ENCODE data around the gene PEX14. TPM values are rescaled to one million over a fixed set of nuclear protein-coding genes. Genes with fewer than 3 reads are reported as not detected.

Gene PEX14
- total RNA-seq, 1 experiment from 2014 or later: 29.3 TPM

DNA sequence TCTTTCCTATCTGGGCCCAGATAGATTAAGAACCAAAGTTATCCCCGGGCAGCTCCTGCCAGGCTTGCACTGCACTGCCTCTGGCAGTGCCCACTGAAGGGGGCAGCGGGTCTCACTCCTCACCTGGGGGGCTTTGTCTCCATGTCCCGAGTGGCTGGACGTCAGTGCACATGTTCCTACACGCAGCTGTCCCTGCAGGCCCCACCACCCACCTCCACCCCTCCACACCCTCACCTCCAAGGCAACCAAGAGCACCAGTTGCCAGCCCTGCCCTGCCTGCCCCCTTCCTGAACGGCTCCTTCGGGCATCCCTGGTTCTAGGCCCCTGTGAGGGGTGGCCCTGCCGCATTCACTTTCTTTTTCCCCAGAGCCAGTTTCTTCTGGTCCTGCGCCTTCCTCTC, 147.2 kb downstream of the PEX14 start (continued):
- TF ChIP-seq, protein P1, sequence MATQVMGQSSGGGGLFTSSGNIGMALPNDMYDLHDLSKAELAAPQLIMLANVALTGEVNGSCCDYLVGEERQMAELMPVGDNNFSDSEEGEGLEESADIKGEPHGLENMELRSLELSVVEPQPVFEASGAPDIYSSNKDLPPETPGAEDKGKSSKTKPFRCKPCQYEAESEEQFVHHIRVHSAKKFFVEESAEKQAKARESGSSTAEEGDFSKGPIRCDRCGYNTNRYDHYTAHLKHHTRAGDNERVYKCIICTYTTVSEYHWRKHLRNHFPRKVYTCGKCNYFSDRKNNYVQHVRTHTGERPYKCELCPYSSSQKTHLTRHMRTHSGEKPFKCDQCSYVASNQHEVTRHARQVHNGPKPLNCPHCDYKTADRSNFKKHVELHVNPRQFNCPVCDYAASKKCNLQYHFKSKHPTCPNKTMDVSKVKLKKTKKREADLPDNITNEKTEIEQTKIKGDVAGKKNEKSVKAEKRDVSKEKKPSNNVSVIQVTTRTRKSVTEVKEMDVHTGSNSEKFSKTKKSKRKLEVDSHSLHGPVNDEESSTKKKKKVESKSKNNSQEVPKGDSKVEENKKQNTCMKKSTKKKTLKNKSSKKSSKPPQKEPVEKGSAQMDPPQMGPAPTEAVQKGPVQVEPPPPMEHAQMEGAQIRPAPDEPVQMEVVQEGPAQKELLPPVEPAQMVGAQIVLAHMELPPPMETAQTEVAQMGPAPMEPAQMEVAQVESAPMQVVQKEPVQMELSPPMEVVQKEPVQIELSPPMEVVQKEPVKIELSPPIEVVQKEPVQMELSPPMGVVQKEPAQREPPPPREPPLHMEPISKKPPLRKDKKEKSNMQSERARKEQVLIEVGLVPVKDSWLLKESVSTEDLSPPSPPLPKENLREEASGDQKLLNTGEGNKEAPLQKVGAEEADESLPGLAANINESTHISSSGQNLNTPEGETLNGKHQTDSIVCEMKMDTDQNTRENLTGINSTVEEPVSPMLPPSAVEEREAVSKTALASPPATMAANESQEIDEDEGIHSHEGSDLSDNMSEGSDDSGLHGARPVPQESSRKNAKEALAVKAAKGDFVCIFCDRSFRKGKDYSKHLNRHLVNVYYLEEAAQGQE (IDR thresholded peaks at IDR 0.05; ENCODE audit: low read depth): no peak
- TF ChIP-seq POLR2AphosphoS5 (IDR thresholded peaks at IDR 0.05; ENCODE audit: low read depth, low read length) (no peak), SIN3A (IDR thresholded peaks at IDR 0.05; ENCODE audit: low read depth) (no peak), RAD21 (IDR thresholded peaks at IDR 0.05; ENCODE audit: low read depth) (no peak), YY1 (IDR thresholded peaks at IDR 0.05; ENCODE audit: extremely low read depth, insufficient replicate concordance, low read depth, low read length) (no peak), FOSL1 (IDR thresholded peaks at IDR 0.05; ENCODE audit: low read depth) (no peak), ZNF274 (IDR thresholded peaks at IDR 0.05; ENCODE audit: low read depth, low read length) (no peak), SRF (IDR thresholded peaks at IDR 0.05; ENCODE audit: low read depth) (no peak)
- TF ChIP-seq, protein P2, sequence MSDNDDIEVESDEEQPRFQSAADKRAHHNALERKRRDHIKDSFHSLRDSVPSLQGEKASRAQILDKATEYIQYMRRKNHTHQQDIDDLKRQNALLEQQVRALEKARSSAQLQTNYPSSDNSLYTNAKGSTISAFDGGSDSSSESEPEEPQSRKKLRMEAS (IDR thresholded peaks at IDR 0.05): no peak
- TF ChIP-seq, protein P3, sequence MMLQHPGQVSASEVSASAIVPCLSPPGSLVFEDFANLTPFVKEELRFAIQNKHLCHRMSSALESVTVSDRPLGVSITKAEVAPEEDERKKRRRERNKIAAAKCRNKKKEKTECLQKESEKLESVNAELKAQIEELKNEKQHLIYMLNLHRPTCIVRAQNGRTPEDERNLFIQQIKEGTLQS (IDR thresholded peaks at IDR 0.05): no peak

DNA sequence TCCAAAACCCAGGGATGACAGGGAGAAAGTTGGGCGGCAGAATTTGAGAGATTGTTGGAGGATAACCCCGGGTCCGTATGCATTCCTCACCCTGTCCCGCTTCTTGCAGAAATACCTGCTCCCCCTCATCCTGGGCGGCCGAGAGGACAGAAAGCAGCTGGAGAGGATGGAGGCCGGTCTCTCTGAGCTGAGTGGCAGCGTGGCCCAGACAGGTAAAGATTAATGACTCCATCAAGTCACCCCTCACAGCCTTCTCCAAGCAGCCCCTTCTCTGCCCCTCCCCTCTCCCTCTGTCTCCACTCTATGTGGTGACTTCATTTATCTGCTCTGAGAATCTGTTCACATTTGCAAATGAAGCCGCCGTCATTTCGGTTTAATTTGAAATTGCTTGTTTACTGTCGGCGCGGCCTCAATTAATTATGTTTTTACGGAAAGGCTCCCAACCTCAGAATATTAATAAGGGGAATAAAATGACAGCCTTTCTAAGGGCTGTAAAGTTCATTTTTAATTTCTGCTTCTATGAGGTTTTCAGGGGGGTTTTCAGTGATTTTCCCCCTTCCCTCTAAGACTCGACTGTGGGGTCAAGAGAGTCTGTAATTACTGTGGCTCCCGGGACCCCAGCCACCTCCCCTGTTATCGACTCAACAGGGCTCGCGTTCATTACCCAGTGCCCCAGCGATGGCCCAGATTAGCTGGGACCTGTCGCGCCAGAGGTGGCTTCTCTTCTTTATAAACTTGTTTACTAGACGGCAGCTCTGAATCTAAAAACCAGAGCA, 148.3 kb downstream of the PEX14 start:
- Histone ChIP-seq H3K79me2 (ENCODE audit: insufficient read depth, low read length) (no peaks in the 10 kb centered on the region), H3K9me3 (ENCODE audit: control insufficient read depth in 1 of 2, insufficient read depth in 1 of 2, low read depth in 1 of 2, low read length in 2 of 2) (no peaks in the 10 kb centered on the region), H2AFZ (ENCODE audit: low read depth, low read length, poor library complexity, severe bottlenecking) (no peak overlapping the region), H3K27me3 (ENCODE audit: insufficient read depth, low read length) (no peaks in the 10 kb centered on the region), H3K27ac (ENCODE audit: low read depth, low read length) (no peak overlapping the region), H3K9me2 (ENCODE audit: insufficient read depth) (no peaks in the 10 kb centered on the region), H3K4me2 (ENCODE audit: low read length) (no peak overlapping the region), H3K4me1 (ENCODE audit: control insufficient read depth in 1 of 2, insufficient read depth in 2 of 2, low read length in 2 of 2) (no peaks in the 10 kb centered on the region), H4K20me1 (ENCODE audit: insufficient read depth) (no peaks in the 10 kb centered on the region), H3K9ac (ENCODE audit: low read length) (no peak overlapping the region), H3K4me3 (replicated peaks in 1 of 2; ENCODE audit: low read depth in 1 of 2, low read length in 2 of 2) (no peak overlapping the region), H3K36me3 (ENCODE audit: control insufficient read depth in 1 of 2, insufficient read depth in 2 of 2, low read length in 2 of 2) (no peaks in the 10 kb centered on the region; a peak in 1 of 4 replicates)
- ChIA-PET CTCF (no interaction called here), POLR2A (no interaction called here), RAD21 (ENCODE audit: low non-redundant PET in 1 of 2, low total read pairs in 2 of 2, uncharacterized antibody in 2 of 2, unreplicated experiment in 2 of 2) (no interaction called here)
- DNase-seq (ENCODE audit: low read depth, low spot score): no peak
- TF ChIP-seq YY1 (IDR thresholded peaks at IDR 0.05; ENCODE audit: extremely low read depth, insufficient replicate concordance, low read depth, low read length) (no peak), RAD21 (IDR thresholded peaks at IDR 0.05; ENCODE audit: low read depth) (no peak), SIN3A (IDR thresholded peaks at IDR 0.05; ENCODE audit: low read depth) (no peak)
- TF ChIP-seq, protein P3 (IDR thresholded peaks at IDR 0.05): no peak
- no peak for ATAC-seq
- intact Hi-C loops (cut with micrococcal nuclease): no loop called here
- no TSS peak for BruUV-seq (replicated peaks)
